NT2/D1 (cell line): Measurements from ENCODE around the gene BSG.

Source experiments
- SUZ12 ChIP-seq: IDR thresholded peaks from 2 replicates; pipeline ENCODE4 v1.6.1; 2011; ENCODE audit not compliant: insufficient read length, insufficient read depth; ENCODE audit errors: extremely low read depth
- ZNF274 ChIP-seq: IDR thresholded peaks from 2 replicates; pipeline ENCODE4 v1.6.1; 2011; ENCODE audit warnings: mild to moderate bottlenecking, low read depth, low read length

DNA sequence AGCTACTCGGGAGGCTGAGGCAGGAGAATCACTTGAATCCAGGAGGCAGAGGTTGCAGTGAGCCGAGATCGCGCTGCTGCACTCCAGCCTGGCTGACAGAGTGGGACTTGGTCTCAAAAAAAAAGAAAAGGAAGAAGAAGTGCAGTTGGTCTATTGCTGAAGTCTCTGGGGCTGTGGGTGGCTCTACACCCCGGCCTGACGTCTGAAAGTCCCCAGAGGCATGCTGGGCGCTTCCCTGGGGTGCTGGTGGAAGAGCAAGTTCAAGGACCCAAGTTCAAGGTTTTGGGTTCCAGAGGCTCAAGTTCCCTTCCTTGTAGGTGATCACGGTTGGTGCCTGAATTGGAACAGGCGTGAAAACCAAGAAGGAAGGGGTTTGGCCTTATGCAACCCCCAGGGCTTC, 21.1 kb downstream of the BSG start:
- TF ChIP-seq SUZ12 (no peak), ZNF274 (no peak)
